DMS53 treated with DMSO at 0.1 percent for 48 hours (cell line): ENCODE measurements around the gene CD28.
A peak's percentile ranks its signal among the peaks of the same experiment; 100 is the strongest.

ENCODE experiments used
- DNase-seq: peaks from one replicate; lab custom pipeline; 2025; ENCODE audit not compliant: unreplicated experiment; lab: John Stamatoyannopoulos, UW

Gene CD28

DNA sequence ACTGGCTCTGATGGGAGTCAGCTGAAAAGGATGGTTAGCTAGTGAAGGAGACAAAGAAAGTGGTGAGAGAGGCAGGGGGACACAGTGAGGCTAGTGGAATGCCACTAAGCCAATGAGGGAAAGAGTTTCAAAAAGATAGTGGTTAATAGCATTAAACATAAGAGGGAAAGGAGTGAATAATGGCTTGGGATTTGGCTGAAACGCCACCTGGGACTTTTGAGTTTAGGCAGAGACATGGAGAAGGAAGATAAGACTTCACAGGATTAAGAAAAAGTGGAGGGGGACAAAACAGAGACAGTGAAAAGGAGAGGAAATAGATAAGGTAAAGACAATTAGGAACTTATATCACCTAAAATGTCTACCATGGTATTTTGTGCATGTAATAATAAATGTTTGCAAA lies 6.9 kb downstream of the CD28 start:
- DNase-seq: no peak

DNA sequence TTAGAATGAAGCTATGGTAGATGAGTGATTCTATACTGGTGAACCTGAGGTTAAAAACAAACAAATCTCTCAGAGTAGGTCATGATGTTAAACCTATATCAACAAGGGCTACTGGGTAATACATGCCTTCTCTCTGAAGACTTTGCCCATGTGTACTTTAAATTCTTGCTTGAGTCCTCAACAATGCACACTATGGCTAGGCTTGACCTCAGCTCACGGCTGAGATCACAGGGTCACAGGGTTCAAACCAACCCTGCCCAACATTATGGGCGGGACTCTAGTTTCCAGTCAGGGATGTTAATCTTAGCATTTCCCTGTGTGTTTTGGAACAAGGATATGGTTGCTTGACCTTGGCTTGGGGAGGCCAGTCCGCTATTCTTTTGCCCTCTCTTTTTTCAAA lies 7.7 kb downstream of the CD28 start:
- no peak for DNase-seq

DNA sequence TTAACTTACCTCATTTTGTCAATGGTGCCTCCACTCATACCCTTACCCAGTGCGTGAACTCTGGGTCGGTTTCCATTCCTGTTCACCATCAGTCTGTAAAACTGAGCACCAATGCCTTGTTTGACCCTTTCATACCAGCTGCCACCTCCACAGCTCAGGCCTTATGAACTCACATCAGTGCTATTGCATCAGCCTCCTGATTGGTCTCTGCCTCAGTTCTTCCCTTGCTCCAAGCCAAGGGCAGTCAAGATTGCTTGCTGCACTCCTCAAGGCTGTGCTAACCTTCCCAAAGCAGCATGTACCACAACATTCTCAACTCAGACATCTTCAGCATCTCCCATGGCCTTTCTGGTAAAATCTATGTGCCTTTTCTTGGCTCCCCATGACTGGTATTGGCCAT lies 9.3 kb downstream of the CD28 start:
- DNase-seq: no peak

DNA sequence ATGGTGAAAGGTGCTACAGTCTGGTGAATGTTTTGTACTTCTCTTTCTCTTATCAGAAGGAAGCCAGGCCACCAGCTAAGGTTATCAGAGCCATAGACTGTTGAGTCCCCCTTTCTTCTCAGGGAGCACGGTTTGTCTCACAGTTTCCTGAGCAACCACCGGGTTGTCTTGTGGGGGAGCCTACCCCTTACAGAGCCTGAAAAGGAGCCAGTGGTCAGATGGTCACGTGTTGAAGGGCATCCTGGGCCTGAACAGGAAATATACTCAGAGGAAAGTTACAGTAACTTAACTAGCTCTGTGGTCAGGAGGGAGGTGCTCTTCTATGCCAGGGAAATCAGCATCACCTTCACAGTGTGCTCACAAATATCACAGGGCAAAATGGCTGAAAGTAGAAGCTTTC lies 11.6 kb downstream of the CD28 start:
- no peak for DNase-seq

DNA sequence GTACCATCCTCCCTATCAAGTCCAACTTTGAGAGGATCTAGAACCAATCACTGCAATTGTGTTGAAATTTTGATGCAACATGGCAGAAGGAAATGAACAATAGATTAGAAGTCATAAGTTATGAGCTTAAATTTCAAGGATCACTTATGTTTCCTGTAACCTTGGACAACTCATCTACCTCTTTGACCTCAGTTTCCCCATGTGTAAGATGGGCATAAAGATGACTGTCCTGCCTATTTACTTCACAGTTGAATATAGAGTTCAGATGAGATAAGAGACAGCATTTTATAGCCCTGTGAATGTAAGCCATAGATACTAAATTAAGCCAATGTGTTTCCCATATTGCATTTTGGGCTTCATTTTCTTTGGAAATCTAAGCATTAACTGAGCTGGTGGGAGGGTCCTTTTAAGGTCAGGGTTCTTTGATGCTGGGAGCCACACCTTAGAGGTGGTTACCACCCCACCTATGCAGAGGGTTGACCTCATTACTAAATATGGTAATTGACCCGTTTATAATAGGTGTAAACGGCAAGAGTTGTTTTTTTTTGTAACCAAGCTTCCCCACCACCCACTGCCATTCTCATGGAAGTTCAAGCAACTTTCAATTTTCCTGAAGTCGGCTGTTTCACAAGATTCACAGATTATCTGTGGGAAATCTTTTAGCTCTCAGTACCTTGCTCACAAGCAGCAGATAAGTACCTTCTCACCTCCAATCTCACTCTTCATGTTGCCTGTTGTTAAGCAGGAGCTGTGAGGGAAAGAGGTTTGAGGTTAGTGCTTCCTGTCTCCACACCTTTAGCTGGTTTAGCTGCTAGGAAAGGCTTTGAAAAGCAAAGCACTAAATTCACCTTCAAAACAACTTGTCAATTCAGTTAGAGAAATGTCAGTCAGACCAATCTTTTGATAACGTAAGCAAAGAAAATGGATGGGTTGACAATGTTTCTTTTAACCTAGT lies 13.3 kb downstream of the CD28 start:
- DNase-seq: no peak

DNA sequence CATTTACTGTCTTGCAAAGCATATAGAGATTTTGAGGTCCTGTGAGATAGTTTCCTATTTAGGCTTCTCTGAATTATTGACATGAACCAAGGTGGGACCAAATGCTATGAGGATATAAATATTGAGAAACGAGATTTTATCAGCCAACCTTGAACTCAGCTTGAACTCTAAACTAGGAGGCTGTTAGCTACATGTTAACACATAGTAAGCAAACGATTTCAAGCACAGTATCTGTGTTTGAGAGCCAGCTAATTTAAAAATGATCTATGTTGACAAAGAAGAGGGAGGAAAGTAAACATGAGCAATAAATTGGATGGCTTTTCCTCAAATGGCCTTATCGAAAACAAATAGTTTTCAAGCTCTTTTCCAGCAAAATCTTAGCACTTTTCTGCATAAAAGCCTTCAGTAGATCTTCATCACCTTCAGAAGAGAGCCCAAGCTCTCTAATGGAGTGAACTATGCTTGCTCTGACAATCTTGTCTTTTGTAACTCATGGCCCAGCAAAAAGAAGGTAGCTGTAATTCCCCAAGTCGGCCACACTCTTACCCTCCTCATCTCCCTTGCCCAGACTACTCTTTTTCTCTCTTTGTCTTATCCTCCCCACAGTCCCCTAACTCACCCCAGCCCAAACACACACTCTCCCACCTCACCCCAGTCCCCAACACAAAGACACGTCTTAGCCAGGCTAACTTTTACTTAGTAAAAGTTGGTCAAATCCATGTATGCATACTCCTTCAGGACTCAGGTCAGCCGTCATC lies 14.7 kb downstream of the CD28 start:
- DNase-seq: no peak

DNA sequence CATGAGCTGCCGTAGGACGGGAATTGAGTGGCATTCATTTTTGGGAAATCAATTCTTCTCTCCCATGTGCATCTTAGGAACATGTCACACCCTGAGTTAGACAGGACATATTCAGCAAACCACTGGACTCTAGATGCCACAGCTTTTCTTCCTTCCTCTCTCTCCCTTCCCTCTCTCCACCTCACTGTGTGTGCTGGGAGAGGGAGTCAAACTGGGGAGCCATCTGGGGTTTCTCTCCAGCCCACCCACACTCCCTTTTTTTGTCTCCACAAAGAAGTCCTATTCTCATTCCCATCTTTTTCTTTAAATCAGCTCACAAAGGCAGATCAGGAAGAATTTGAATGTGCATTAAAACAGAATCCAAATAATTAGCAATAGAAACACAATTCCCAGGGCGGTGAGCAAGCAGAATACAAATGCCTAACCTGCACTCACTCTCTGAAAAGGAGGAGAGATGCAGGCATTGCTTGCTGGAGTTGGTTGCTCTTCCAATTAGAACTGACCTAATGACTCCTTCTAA lies 15.4 kb downstream of the CD28 start:
- no peak for DNase-seq

DNA sequence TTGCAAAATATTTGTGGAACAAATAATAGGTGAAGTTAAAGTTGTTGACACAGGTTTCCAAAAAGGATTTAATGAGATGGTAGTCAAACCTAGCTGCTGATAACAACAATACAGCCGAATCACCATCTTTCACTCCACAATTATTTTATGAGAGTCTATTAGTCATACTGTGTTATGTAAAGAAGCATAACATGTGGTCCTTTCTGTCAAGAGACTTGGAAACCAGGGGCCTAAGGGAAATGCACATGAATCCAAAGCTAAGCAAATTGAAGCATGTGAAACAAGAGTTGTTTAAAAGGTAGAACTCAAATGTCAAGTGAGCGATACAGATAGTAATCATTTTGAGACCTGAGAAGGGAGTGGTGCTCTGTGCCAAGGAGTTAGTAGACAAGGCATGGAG lies 16.0 kb downstream of the CD28 start:
- DNase-seq: no peak

DNA sequence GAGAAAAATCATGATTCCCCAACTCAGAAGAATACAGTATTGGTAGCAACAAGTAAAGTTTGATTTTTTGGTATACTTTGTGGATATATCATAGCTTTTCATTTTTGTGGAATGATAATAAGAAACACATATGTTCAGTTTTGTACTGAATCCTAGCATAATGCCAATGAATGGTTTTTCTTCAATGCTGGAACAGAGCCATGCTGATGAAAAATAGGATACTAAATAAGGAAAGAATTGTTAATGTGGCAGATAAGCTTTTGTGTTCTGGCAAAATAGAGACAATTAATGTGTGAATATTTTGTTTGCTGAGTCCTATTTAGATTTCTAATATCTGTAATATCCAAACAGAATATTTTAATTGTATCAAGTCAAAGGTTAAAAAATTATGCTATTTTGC lies 21.9 kb downstream of the CD28 start:
- no peak for DNase-seq

DNA sequence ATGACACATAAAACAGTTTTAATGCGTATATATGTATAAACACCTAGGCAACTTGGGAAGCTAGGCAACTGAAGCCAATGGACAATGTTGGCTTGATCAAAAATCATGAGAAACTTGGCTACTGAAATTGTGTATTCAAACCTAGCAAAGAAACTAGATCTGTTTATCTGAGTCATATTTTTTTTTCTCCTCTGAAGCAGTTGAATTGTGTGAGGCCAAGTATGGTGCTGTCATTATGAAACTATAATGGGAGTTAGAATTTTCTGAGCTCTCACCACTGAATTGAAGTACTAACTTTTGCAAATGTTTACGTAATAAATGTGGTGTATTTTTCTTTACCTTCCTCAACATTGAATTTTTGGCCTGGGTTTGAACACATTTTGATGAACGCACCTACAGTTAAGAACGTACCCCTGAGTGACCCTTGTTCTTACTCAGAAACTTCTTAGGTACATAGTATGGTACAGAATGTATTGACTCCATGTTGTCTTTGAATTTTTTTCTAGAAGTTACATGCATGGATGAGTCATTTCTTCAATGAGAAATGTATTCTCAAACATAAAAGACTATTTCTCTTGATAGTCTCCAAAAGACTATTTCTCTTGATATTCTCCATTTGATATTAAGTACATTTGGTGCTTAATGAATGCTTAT lies 23.8 kb downstream of the CD28 start:
- DNase-seq: no peak

DNA sequence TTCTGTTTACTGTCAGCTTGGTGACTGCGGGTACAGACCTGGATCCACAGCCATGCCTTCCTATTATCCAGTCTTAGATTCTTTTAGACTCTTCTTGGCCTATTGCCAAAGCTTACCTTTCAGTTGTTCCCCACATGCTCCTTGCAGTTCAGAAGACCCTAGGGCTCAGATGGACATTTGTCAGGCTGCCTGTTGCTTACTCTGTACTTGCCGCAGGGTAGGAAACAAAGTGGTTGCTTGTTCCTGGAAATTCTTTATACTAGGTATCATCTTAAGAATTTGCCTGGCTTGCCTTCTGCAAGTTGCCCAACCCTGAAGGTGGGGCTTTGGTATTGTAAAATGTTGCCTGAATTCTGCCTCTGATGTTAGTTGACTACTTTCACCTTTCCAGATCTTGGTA lies 24.4 kb downstream of the CD28 start:
- no peak for DNase-seq

DNA sequence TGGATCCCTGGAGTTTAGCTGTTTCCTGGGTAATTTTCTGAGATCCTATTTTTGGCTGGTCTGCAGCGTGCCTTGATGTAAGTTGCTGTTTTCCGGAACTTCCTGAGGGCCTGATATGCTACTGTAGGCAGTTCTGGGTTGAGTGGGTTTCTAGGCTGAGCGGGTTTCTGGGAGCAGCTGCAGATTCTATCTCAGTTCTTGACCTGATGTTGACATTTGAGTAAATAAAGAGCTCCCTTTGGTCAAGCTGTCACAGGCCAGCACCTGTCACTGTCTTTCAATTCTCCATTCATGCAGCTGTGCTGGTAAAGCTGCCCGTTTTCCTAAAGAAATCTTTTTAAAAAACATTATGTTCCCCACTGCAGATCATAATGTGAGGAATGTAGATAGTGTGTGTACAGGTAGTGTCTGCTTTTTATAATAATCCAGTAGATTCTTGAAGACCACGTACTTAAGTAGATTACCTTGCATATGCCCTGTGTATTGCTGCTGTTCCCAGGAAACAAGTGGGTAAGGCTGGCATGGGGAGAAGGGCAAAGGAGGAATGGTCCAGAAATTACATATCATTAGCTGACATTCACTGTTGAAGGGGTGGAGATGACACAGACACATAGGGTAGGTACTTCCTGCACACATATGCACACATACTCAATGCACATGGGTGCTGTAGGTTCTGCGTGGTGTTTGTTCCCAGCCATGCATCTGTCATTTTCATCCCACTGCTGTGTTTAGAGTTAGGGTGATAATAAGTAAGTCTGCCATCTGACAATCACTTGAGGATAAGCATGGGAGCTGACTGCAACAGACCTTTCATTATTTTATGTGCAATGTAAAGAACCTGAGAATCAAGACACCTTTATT lies 25.9 kb downstream of the CD28 start:
- peak; percentile 65 for DNase-seq

DNA sequence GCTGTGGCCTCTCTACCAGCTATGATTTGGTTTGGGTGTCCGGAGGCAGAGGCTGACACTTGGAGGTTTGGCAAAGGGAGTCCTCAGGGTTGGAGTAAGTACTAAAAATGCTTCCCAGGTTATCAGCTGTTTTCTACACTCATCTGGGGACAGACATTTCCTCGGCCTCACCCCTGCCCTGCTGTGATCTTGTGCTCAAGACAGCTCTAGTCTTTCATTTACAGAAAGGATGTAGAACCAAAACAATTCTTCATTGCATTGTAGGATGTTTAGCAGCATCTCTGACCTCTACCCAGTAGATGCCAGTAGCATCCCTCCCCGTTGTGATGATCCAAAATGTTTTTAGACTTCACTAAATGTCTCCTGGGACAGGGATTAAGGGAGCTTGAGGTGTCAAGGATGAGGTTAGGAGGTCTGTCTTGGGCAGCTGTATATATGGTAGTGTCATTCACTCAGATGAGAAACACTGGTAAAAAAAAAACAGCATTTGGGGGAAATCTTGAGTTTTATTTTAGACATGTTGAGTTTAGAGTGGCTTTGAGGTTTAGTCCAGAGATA lies 26.6 kb downstream of the CD28 start:
- DNase-seq: no peak

DNA sequence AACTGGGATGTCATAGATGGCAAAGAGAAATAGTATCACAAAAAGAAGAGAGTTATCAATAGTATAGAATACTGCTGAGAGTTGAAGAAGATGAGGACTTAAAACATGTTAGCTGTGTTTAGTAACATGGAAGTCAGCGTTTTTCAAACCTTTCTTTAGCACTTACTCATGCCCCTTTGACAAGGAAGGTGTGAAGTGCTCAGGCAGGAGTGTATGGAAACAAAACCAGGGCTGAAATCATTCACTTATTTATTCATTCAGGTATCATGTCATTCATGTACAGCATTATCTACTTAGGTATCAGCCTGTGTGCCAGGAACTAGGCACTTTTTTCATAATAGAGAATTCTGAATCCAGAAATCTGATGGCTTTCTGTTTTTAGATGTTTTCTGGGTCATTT lies 27.2 kb downstream of the CD28 start:
- DNase-seq: no peak

DNA sequence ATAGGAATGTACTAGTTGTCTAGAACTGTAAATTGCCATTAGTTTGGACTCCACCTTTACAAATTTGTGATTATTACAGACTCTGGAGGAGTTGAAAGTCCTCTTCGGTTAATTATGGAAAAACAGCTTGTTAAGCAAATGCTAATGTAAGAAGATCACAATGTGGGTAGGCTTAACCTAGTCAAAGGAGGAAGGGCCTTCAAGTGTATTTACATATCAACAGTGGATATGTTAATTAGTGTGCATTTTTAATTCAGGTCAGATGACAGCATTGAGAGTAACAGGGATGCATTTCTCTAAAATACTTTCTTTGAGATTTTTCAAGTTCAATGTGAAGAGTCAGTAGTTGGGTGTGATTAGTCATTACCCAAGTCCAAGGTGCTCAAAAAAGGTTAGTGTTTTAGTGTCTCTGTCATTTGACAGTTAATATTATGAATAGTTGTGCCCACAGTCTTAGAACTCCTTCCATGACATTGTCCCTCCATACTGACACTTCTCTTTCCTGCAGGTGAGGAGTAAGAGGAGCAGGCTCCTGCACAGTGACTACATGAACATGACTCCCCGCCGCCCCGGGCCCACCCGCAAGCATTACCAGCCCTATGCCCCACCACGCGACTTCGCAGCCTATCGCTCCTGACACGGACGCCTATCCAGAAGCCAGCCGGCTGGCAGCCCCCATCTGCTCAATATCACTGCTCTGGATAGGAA lies 28.0 kb downstream of the CD28 start:
- no peak for DNase-seq

DNA sequence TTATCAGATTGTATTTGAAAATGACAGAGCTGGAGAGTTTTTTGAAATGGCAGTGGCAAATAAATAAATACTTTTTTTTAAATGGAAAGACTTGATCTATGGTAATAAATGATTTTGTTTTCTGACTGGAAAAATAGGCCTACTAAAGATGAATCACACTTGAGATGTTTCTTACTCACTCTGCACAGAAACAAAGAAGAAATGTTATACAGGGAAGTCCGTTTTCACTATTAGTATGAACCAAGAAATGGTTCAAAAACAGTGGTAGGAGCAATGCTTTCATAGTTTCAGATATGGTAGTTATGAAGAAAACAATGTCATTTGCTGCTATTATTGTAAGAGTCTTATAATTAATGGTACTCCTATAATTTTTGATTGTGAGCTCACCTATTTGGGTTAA lies 30.9 kb downstream of the CD28 start:
- DNase-seq: no peak

DNA sequence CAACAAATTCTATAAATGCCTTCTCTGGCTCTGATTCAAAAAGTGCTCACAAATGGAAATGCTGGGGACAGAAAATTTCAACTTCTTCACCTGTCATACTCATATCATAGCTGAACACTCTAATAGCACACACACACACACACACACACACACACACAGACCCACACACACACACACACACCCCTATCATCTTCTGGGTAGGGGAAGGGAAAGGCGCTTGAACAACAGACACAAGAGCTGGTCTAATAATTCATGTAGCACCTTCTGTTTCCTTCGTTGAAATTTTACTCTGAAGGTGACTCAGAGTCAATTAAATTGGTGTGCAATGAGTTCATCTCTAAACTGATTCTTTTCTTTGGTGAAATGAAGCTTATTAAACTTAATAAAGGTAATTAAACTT lies 32.9 kb downstream of the CD28 start:
- no peak for DNase-seq

DNA sequence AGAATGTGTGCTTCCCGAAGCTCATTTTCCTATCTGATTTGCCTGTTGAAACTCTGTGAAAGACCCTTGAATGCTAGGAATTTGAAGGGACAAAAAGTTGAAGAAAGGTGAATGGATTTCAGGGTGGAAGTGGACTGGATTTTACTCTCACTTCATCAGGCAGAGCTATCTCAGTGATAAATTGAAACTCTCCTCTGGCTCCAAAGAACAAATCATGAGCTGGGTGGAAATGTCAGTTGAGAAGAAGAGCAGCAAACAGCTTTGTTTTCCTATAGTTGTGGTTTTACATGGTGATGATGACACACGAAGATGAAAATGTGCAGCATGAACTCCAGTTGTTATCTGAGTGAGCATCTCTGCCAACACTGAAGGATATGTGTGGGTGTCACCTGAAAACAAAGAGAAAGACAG lies 34.4 kb downstream of the CD28 start:
- no peak for DNase-seq

DNA sequence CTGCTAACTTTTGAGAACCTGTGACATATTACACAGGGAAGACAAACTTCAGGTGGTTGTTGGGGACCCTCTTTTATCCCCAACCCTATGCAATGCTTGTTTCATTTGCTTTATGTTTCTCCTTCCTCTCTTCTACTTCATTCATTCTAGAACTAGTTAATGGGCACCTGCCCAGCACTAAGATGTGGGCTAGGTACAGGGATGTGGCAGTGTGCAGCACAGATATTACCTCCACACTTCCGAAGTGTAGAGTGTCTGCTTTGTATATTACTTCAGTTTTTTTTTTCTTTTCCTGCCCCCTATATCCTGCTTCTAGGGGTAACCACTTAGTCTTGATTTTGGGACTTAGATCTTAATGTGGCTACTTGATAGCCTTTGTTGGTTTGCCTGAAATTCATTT lies 35.1 kb downstream of the CD28 start:
- no peak for DNase-seq
